Cardiac muscle cell (in vitro differentiated cells and primary cell): ENCODE measurements around the gene EDN2. TPM values are rescaled to one million over a fixed set of nuclear protein-coding genes. Genes with fewer than 3 reads are reported as not detected.

Experiments used
- DNase-seq, 2 donors: peaks; one replicate each; pipeline versions ENCODE4 v3.0.0 to v3.0.0-alpha.2; 2010 to 2017; ENCODE audit warnings: low read depth in 1 of 2, low spot score in 1 of 2
- H3K27ac ChIP-seq: fragments of 200-600 bp; sonication (generic); 2 replicates; pipeline ENCODE4 v1.5.1; 2016
- H3K27me3 ChIP-seq: fragments of 200-600 bp; sonication (generic); 2 replicates; pipeline ENCODE4 v1.6.0; 2016; ENCODE audit warnings: control low read depth
- H3K36me3 ChIP-seq: fragments of 200-600 bp; sonication (generic); 2 replicates; pipeline ENCODE4 v1.5.1; 2016; ENCODE audit warnings: control low read depth
- H3K4me1 ChIP-seq: fragments of 200-600 bp; sonication (generic); 2 replicates; pipeline ENCODE4 v1.8.1; 2017; ENCODE audit warnings: low read depth, mild to moderate bottlenecking, mixed run types
- H3K4me3 ChIP-seq: fragments of 200-600 bp; sonication (generic); 2 replicates; pipeline ENCODE4 v1.5.1; 2016; ENCODE audit warnings: mild to moderate bottlenecking
- H3K9me3 ChIP-seq: fragments of 200-600 bp; sonication (generic); 2 replicates; pipeline ENCODE4 v1.5.1; 2017; ENCODE audit warnings: low read depth, mild to moderate bottlenecking, control low read depth
- CTCF ChIP-seq: IDR thresholded peaks from 2 replicates; pipeline ENCODE4 v1.5.1; 2012; ENCODE audit warnings: low read depth, mild to moderate bottlenecking, low read length
- polyA plus RNA-seq: library from polyadenylated mRNA; unstranded; fragments of >200 nt; fragmentation: Nextera tagmentation; extraction: Ambion mirVana; gene quantifications from 2 replicates; pipeline ENCODE4 v1.2.1, GENCODE V29; 2016
- total RNA-seq: library from RNA; depleted of rRNA; stranded (reverse); fragments of >200 nt; gene quantifications from 2 replicates; pipeline ENCODE4 v1.2.3, GENCODE V29; 2016

Gene EDN2
- total and polyA plus RNA-seq, 2 experiments from 2014 or later = 0.98 to 1.8 TPM

- DNase-seq = no peak
- Histone ChIP-seq H3K9me3 (no peaks in the 10 kb centered on the region), H3K4me1 (peaks cover 2% of the 10 kb centered on the region), H3K36me3 (no peaks in the 10 kb centered on the region), H3K27me3 (no peaks in the 10 kb centered on the region), H3K27ac (no peak overlapping the region), H3K4me3 (no peak overlapping the region)
- TF ChIP-seq CTCF = no peak
Measured at GRCh38 chr1:41469706-41470105, 14.8 kb downstream of the EDN2 start.

- Histone ChIP-seq H3K27ac (no peak overlapping the region), H3K9me3 (no peaks in the 10 kb centered on the region), H3K36me3 (no peaks in the 10 kb centered on the region), H3K27me3 (no peaks in the 10 kb centered on the region), H3K4me3 (no peak overlapping the region), H3K4me1 (no peaks in the 10 kb centered on the region)
- no peak for TF ChIP-seq CTCF
- no peak for DNase-seq
Measured at GRCh38 chr1:41468122-41468762, 16.2 kb downstream of the EDN2 start.

GRCh38 chr1:41467673-41468072 is 16.8 kb downstream of the EDN2 start:
- no peaks in the 10 kb centered on the region for H3K9me3 ChIP-seq

GRCh38 chr1:41466146-41466545 is 18.3 kb downstream of the EDN2 start:
- no peak for DNase-seq
- Histone ChIP-seq H3K27ac (no peak overlapping the region), H3K4me1 (no peaks in the 10 kb centered on the region), H3K4me3 (no peak overlapping the region), H3K36me3 (no peaks in the 10 kb centered on the region), H3K27me3 (no peaks in the 10 kb centered on the region), H3K9me3 (no peaks in the 10 kb centered on the region)
- no peak for TF ChIP-seq CTCF

More at GRCh38 chr1:41467673-41468072, 16.8 kb downstream of the EDN2 start:
- Histone ChIP-seq H3K36me3 (no peaks in the 10 kb centered on the region), H3K4me3 (no peak overlapping the region), H3K27me3 (no peaks in the 10 kb centered on the region), H3K4me1 (no peaks in the 10 kb centered on the region), H3K27ac (no peak overlapping the region)
- DNase-seq = no peak
- no peak for TF ChIP-seq CTCF

GRCh38 chr1:41465741-41466140 is 18.7 kb downstream of the EDN2 start:
- Histone ChIP-seq H3K9me3 (no peaks in the 10 kb centered on the region), H3K4me1 (no peaks in the 10 kb centered on the region), H3K27ac (no peak overlapping the region), H3K27me3 (no peaks in the 10 kb centered on the region), H3K36me3 (no peaks in the 10 kb centered on the region), H3K4me3 (no peak overlapping the region)
- no peak for DNase-seq
- no peak for TF ChIP-seq CTCF
